ENCODE measurements around the gene TMEM232. TPM values are rescaled to one million over a fixed set of nuclear protein-coding genes. Genes with fewer than 3 reads are reported as not detected.

Gene TMEM232
- total RNA-seq, 4 donors from 2014 or later = 1.9 to 3.6 (median 2.5) TPM

GRCh38 chr5:110435207-110435606 is 291.3 kb downstream of the TMEM232 start:
- TF ChIP-seq CTCF (IDR thresholded peaks at IDR 0.05) = no peak
- DNase-seq (ENCODE audit: low spot score) (no peak), ATAC-seq (ENCODE audit: low FRiP score) (no peak)

- no peak for TF ChIP-seq CTCF (IDR thresholded peaks at IDR 0.05)
- ATAC-seq (ENCODE audit: low FRiP score) (no peak), DNase-seq (ENCODE audit: low spot score) (no peak)
Measured at GRCh38 chr5:110431603-110432002, 294.9 kb downstream of the TMEM232 start.

GRCh38 chr5:110414360-110414759 is 312.1 kb downstream of the TMEM232 start:
- no peak for TF ChIP-seq CTCF (IDR thresholded peaks at IDR 0.05)
- ATAC-seq (ENCODE audit: low FRiP score) = no peak
- no peak for DNase-seq (ENCODE audit: low spot score)

GRCh38 chr5:110413856-110414255 is 312.6 kb downstream of the TMEM232 start:
- TF ChIP-seq CTCF (IDR thresholded peaks at IDR 0.05) = no peak
- DNase-seq (ENCODE audit: low spot score) = no peak
- ATAC-seq (ENCODE audit: low FRiP score) = peak; percentile 87

GRCh38 chr5:110409571-110409970 is 316.9 kb downstream of the TMEM232 start:
- no peak for DNase-seq (ENCODE audit: low spot score)
- no peak for TF ChIP-seq CTCF (IDR thresholded peaks at IDR 0.05)
- no peak for ATAC-seq (ENCODE audit: low FRiP score)

- DNase-seq (ENCODE audit: low spot score) (no peak), ATAC-seq (ENCODE audit: low FRiP score) (no peak)
- TF ChIP-seq CTCF (IDR thresholded peaks at IDR 0.05) = no peak
Measured at GRCh38 chr5:110402562-110402961, 323.9 kb downstream of the TMEM232 start.

- ATAC-seq (ENCODE audit: low FRiP score) (no peak), DNase-seq (ENCODE audit: low spot score) (no peak)
- no peak for TF ChIP-seq CTCF (IDR thresholded peaks at IDR 0.05)
Measured at GRCh38 chr5:110401881-110402280, 324.6 kb downstream of the TMEM232 start.
